ENCODE results near the gene KDM5C.
"Not testable (repeated sequence)": the region's sequence is repeated elsewhere in the genome, so short reads cannot be mapped to it uniquely, and the experiment has no call there.

GRCh38 chrX:53164566-53164965 is 60.4 kb downstream of the KDM5C start:
- not testable (repeated sequence) for TF ChIP-seq CTCF, POLR2A (IDR thresholded peaks at IDR 0.05)
